ENCODE measurements around the gene CLDN1.

DNA sequence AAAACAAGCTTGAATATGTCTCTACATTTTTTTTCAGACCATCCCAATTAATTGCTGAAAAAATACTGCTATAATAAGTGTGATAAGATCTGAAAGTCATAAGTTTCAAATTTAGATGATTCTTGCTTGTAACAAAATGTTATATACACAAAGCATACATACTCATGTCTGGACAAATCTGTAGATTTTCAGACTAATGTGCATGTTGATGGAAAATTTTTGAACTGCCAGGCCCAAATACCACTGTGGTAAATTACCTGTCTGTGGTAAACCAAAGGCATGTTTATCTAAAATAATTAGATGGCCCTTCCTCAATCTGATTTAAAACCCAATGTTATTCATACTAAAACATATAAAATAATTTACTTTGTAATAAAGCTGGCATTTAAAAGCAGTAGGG is 34.0 kb upstream of the CLDN1 start:
- TF ChIP-seq POLR2A (IDR thresholded peaks at IDR 0.05) (no peak), EP300 (IDR thresholded peaks at IDR 0.05; ENCODE audit: low read depth) (no peak)
- TF ChIP-seq, protein P1, sequence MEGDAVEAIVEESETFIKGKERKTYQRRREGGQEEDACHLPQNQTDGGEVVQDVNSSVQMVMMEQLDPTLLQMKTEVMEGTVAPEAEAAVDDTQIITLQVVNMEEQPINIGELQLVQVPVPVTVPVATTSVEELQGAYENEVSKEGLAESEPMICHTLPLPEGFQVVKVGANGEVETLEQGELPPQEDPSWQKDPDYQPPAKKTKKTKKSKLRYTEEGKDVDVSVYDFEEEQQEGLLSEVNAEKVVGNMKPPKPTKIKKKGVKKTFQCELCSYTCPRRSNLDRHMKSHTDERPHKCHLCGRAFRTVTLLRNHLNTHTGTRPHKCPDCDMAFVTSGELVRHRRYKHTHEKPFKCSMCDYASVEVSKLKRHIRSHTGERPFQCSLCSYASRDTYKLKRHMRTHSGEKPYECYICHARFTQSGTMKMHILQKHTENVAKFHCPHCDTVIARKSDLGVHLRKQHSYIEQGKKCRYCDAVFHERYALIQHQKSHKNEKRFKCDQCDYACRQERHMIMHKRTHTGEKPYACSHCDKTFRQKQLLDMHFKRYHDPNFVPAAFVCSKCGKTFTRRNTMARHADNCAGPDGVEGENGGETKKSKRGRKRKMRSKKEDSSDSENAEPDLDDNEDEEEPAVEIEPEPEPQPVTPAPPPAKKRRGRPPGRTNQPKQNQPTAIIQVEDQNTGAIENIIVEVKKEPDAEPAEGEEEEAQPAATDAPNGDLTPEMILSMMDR (IDR thresholded peaks at IDR 0.05): no peak

All from transverse colon (tissue), 3 donors.